DOHH2 (cell line): ENCODE data around the gene TBX21.

Experiments
- CTCF ChIP-seq: fragments of 200-600 bp; sonication (generic); IDR thresholded peaks from one replicate; pipeline ENCODE4 v1.5.1; 2014; ENCODE audit warnings: antibody characterized with exemption, mild to moderate bottlenecking, low read depth, low read length; ENCODE audit not compliant: poor library complexity, severe bottlenecking
- EZH2phosphoT487 ChIP-seq: fragments of 200-600 bp; sonication (generic); IDR thresholded peaks from 2 replicates; pipeline ENCODE4 v1.6.1; 2017; ENCODE audit warnings: borderline replicate concordance, mild to moderate bottlenecking, antibody characterized with exemption, low read length, moderate library complexity, mixed read lengths

- TF ChIP-seq CTCF (no peak), EZH2phosphoT487 (no peak)
Observed at GRCh38 chr17:47686276-47686635, 46.8 kb upstream of the TBX21 start.
